ENCODE results near the gene ATP6V1B1.

ATP6V1B1 gene

GRCh38 chr2:70902579-70902978 is 33.1 kb upstream of the ATP6V1B1 start:
- Histone ChIP-seq H3K9ac (ENCODE audit: low read length) (no peak overlapping the region), H3K27ac (ENCODE audit: low read depth, low read length) (no peak overlapping the region), H3K9me3 (ENCODE audit: control insufficient read depth, insufficient read depth, low read depth, low read length) (no peaks in the 10 kb centered on the region), H3K4me1 (ENCODE audit: control insufficient read depth, insufficient read depth, low read length) (peaks cover 33% of the 10 kb centered on the region), H3K27me3 (ENCODE audit: control insufficient read depth, insufficient read depth, low read length) (peaks cover 100% of the 10 kb centered on the region), H3K4me3 (ENCODE audit: low read depth, low read length) (no peak overlapping the region), H3K36me3 (ENCODE audit: control insufficient read depth, insufficient read depth, low read length) (no peaks in the 10 kb centered on the region)

GRCh38 chr2:70903171-70903570 is 32.5 kb upstream of the ATP6V1B1 start:
- H3K36me3 ChIP-seq (ENCODE audit: control insufficient read depth, insufficient read depth, low read length), result no peaks in the 10 kb centered on the region
- peaks cover 100% of the 10 kb centered on the region for H3K27me3 ChIP-seq (ENCODE audit: control insufficient read depth, insufficient read depth, low read length)
- no peak overlapping the region for H3K4me3 ChIP-seq (ENCODE audit: low read depth, low read length)
- peaks cover 33% of the 10 kb centered on the region for H3K4me1 ChIP-seq (ENCODE audit: control insufficient read depth, insufficient read depth, low read length)
- no peak overlapping the region for H3K9ac ChIP-seq (ENCODE audit: low read length)
- H3K9me3 ChIP-seq (ENCODE audit: control insufficient read depth, insufficient read depth, low read depth, low read length), result no peaks in the 10 kb centered on the region
- H3K27ac ChIP-seq (ENCODE audit: low read depth, low read length), result no peak overlapping the region

DNA sequence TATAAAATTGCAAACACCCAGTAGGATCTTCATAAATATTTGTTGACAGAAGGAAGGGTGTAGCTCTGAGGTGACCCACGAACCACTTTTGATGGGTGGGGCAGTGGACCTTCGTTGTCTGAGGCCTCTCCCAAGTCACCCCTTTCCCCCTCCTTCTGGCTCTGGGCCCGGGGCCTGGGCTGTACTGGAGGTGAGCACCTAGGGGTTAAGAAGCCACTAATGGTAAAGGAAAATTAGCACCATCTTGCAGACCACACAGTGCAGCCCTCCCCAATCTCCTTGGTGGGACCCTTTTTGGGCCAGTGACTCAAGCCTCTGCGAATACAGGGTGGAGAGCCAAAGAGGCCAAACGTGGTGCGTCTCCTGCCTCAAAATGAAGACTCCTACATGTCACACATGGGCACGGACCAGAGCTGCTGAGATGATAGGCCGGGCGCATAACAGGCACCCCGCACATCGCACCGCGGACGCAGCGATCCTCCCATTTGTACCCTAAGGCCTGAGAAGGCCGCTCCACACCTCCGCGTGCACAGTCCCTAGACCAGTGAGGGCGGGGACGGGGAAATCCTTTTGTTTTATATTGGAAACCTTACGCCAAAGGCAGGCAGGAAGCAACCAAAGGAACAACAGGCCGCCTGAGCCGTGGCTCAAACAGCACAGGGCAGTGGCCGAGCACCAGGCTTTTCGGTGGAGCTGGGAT is 31.9 kb upstream of the ATP6V1B1 start:
- Histone ChIP-seq H3K27ac (ENCODE audit: low read depth, low read length) (no peak overlapping the region), H3K4me3 (ENCODE audit: low read depth, low read length) (no peak overlapping the region), H3K9me3 (ENCODE audit: control insufficient read depth, insufficient read depth, low read depth, low read length) (no peaks in the 10 kb centered on the region), H3K9ac (ENCODE audit: low read length) (no peak overlapping the region), H3K4me1 (ENCODE audit: control insufficient read depth, insufficient read depth, low read length) (peaks cover 31% of the 10 kb centered on the region), H3K36me3 (ENCODE audit: control insufficient read depth, insufficient read depth, low read length) (no peaks in the 10 kb centered on the region), H3K27me3 (ENCODE audit: control insufficient read depth, insufficient read depth, low read length) (peaks cover 100% of the 10 kb centered on the region)

DNA sequence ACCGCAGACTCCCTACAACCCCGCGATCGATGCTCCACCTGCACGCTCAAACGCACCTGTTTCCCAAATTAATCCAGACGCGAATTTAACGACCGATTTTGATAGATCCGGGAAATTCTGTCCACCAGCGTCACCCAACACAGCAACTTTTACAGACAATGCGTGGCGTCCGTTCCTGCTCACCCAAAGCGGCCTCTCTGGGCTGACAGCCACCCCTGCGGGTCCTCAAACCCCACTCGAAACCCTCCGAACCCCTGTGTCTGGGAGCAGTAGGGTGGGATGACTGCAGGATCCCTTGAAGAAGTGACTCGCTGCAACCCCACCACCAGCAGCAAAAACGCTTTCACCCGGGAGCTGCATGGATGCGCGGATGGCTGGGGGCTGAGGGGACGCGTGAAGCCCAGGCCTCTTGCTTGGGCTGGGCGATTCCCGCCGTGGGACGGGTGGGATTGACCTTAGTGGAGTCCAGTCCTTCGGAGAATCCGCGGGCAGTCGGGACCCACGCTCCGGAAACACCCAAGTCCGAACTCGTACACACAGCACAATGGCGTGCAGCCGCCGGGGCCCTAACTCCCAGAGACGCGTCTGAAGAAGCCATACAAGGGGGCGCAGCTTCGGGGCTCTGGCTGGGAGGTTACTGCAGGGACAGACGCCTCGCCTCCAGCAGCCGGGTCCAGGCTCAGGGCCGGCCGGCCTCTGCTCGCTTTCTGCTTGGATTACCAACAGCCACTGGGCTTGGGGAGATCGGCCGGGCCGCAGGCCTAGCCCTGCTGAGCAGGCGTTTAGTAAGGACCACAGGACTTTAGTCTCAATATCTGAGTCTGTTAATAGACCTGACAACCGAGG is 31.1 kb upstream of the ATP6V1B1 start:
- Histone ChIP-seq H3K4me3 (ENCODE audit: low read depth, low read length) (no peak overlapping the region), H3K27me3 (ENCODE audit: control insufficient read depth, insufficient read depth, low read length) (peaks cover 100% of the 10 kb centered on the region), H3K27ac (ENCODE audit: low read depth, low read length) (no peak overlapping the region), H3K4me1 (ENCODE audit: control insufficient read depth, insufficient read depth, low read length) (peaks cover 25% of the 10 kb centered on the region), H3K36me3 (ENCODE audit: control insufficient read depth, insufficient read depth, low read length) (no peaks in the 10 kb centered on the region), H3K9me3 (ENCODE audit: control insufficient read depth, insufficient read depth, low read depth, low read length) (no peaks in the 10 kb centered on the region), H3K9ac (ENCODE audit: low read length) (no peak overlapping the region)

DNA sequence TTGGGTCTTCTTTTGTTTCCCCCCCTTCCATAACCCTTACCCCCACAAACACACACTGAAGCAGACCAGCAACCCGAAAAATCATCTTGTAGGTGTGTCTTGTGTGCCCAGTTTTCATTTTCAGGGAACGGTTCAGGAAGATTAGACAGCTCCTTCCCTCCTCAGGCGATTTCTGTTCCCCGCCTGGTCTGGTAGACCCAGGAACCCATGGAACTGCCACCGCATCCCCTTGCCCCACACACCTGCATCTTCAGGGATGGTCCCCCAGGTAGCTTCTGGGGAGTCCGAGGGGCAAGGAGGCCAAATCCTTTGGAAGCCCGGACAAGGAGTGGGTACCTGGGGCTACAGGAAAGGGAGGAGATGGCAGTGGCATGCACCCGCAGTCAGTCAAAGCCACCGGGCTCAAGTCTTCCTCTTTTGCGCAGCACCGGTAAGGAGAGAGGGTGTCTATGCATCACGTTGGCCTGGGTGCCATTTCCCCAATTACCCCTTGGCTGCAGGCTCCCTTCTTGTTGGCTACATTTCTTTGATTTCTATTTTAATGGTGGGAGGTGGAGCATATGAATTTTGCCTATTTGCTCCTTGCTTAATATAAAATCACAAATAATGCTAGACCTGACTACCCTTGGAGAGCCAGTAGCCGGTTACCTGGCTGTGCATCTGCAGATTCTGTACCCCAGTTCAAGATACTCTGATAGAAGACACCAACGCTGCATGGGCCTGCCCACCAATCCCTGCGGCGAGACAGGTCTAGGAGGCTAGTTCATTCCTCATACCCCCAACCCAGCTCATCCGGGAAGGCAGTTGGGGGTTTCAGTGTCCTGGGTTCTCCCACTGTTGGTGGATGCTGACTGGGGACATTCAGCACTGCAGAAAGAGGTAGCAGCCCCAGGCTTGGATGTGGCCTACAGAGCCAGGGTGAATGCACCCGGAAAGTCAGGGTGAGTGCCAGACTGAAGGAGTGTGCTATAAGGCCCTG is 30.0 kb upstream of the ATP6V1B1 start:
- H3K27me3 ChIP-seq (ENCODE audit: control insufficient read depth, insufficient read depth, low read length), result peaks cover 100% of the 10 kb centered on the region

GRCh38 chr2:70906439-70907005 is 29.2 kb upstream of the ATP6V1B1 start:
- Histone ChIP-seq H3K9me3 (ENCODE audit: control insufficient read depth, insufficient read depth, low read depth, low read length) (no peaks in the 10 kb centered on the region), H3K4me1 (ENCODE audit: control insufficient read depth, insufficient read depth, low read length) (peaks cover 24% of the 10 kb centered on the region), H3K36me3 (ENCODE audit: control insufficient read depth, insufficient read depth, low read length) (no peaks in the 10 kb centered on the region), H3K27me3 (ENCODE audit: control insufficient read depth, insufficient read depth, low read length) (peaks cover 100% of the 10 kb centered on the region), H3K9ac (ENCODE audit: low read length) (no peak overlapping the region), H3K27ac (ENCODE audit: low read depth, low read length) (no peak overlapping the region), H3K4me3 (ENCODE audit: low read depth, low read length) (no peak overlapping the region)

More for the DNA sequence above, 30.0 kb upstream of the ATP6V1B1 start:
- no peaks in the 10 kb centered on the region for H3K36me3 ChIP-seq (ENCODE audit: control insufficient read depth, insufficient read depth, low read length)
- peaks cover 24% of the 10 kb centered on the region for H3K4me1 ChIP-seq (ENCODE audit: control insufficient read depth, insufficient read depth, low read length)
- no peak overlapping the region for H3K27ac ChIP-seq (ENCODE audit: low read depth, low read length)
- no peaks in the 10 kb centered on the region for H3K9me3 ChIP-seq (ENCODE audit: control insufficient read depth, insufficient read depth, low read depth, low read length)
- H3K4me3 ChIP-seq (ENCODE audit: low read depth, low read length), result no peak overlapping the region
- no peak overlapping the region for H3K9ac ChIP-seq (ENCODE audit: low read length)

- H3K4me1 ChIP-seq (ENCODE audit: control insufficient read depth, insufficient read depth, low read length), result 0 out of 2 replicates have a peak, but pooled peaks cover 18% of the 10 kb centered on the region
- peaks cover 100% of the 10 kb centered on the region for H3K27me3 ChIP-seq (ENCODE audit: control insufficient read depth, insufficient read depth, low read length)
- no peak overlapping the region for H3K9ac ChIP-seq (ENCODE audit: low read length)
- H3K4me3 ChIP-seq (ENCODE audit: low read depth, low read length), result peak overlapping the region; percentile 30; the same call in 1 of the 2 replicates
- no peaks in the 10 kb centered on the region for H3K36me3 ChIP-seq (ENCODE audit: control insufficient read depth, insufficient read depth, low read length)
- H3K27ac ChIP-seq (ENCODE audit: low read depth, low read length), result no peak overlapping the region
- no peaks in the 10 kb centered on the region for H3K9me3 ChIP-seq (ENCODE audit: control insufficient read depth, insufficient read depth, low read depth, low read length)
These were observed 28.3 kb upstream of the ATP6V1B1 start for GRCh38 chr2:70907130-70908057.

- no peak overlapping the region for H3K4me3 ChIP-seq (ENCODE audit: low read depth, low read length)
- no peaks in the 10 kb centered on the region for H3K9me3 ChIP-seq (ENCODE audit: control insufficient read depth, insufficient read depth, low read depth, low read length)
- no peaks in the 10 kb centered on the region for H3K4me1 ChIP-seq (ENCODE audit: control insufficient read depth, insufficient read depth, low read length)
- H3K9ac ChIP-seq (ENCODE audit: low read length), result no peak overlapping the region
- peaks cover 36% of the 10 kb centered on the region for H3K27me3 ChIP-seq (ENCODE audit: control insufficient read depth, insufficient read depth, low read length)
- no peaks in the 10 kb centered on the region for H3K36me3 ChIP-seq (ENCODE audit: control insufficient read depth, insufficient read depth, low read length)
- no peak overlapping the region for H3K27ac ChIP-seq (ENCODE audit: low read depth, low read length)
These were observed 19.4 kb upstream of the ATP6V1B1 start for GRCh38 chr2:70916291-70916690.

DNA sequence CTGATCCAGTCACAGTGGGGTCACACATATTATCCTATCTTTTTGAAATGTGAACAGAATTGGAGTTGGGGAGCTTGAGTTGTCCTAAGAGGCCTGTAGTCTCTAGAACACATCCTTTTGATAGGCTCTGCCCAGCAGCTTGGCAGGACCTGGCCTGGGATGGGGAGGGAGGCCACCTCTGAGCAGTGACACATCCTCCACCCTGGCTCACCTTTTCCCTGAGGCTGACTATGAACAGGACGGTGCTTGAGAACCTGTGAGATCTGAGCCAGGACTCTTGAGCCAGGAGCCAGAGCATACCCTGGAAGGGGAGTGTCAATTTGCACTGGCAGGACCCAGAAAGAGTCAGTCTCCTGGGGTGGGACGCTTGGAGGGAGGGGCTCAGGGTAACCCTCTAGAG is 17.7 kb upstream of the ATP6V1B1 start:
- peaks cover 30% of the 10 kb centered on the region for H3K27me3 ChIP-seq (ENCODE audit: control insufficient read depth, insufficient read depth, low read length)
- H3K4me3 ChIP-seq (ENCODE audit: low read depth, low read length), result no peak overlapping the region
- peaks cover 13% of the 10 kb centered on the region for H3K4me1 ChIP-seq (ENCODE audit: control insufficient read depth, insufficient read depth, low read length)
- H3K36me3 ChIP-seq (ENCODE audit: control insufficient read depth, insufficient read depth, low read length), result no peaks in the 10 kb centered on the region
- H3K9ac ChIP-seq (ENCODE audit: low read length), result no peak overlapping the region
- no peak overlapping the region for H3K27ac ChIP-seq (ENCODE audit: low read depth, low read length)
- H3K9me3 ChIP-seq (ENCODE audit: control insufficient read depth, insufficient read depth, low read depth, low read length), result no peaks in the 10 kb centered on the region
